Stimulated activated CD4-positive, alpha-beta T cell treated with anti-CD3 and anti-CD28 coated beads, Interleukin-1b, Interleukin-23, amount 100 ng/mL, for 48 hours (primary cell): ENCODE measurements around the gene CROCC2.

Experiments used
- DNase-seq: peaks from one replicate; pipeline ENCODE4 v3.0.0-alpha.2; 2020

CROCC2 gene

DNA sequence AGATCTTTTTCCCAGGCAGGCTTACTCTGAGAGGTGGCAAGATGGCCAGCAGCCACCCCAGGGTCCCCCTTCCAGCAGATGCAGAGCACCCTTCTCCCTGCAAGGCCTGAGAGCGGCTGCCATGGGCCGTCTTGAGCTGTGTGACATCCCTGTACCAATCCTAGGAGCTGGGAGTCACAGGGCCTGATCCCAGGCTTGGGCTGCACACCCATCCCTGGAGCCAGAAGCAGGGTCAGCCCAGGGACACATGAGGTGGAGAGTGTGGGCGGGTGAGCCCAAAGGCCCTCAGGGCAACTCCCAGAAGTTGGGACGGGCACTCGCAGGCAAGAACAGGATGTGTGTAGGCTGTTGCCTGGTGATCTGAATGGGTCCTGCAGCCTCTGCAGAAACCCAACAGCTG lies 40.5 kb downstream of the CROCC2 start:
- DNase-seq = no peak

DNA sequence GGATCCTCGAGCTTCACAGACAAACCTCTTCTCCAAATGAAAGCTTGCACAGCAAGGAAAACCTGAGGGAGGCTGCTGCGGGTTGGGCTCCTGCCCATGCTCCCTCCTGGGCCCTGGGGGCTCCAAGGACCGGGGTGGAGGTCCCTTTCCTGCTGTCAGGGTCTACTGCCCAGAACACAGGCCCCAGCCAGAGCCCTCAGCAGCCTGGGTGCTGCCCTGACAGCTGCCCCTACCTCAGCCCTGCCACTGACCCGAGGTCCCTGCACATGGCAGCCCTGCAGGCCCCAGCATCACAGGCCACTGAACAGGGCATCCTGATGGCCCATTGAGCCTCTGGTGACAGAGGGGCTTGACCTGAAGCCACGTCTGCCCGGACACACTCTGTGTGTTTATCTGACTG lies 41.0 kb downstream of the CROCC2 start:
- no peak for DNase-seq

DNA sequence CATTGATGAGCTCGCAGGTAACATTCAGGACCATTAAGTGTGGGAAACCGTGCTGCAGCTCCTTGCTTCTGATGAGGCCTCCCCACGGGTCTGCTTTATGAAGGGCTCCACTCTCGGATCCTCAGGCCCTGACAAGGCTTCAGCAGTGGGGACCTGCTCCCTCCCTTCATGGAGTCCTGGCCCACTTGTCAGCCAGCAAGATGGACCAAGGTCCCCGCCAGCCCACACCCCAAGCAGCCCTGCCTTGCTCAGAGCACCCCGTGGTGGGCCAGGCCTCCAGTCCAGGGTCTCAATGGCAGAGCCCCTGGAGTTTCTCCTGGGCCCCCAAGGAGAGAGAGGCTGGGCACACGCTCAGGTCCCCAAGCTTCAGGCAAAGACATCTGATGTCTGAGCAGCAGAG lies 41.5 kb downstream of the CROCC2 start:
- DNase-seq = no peak

DNA sequence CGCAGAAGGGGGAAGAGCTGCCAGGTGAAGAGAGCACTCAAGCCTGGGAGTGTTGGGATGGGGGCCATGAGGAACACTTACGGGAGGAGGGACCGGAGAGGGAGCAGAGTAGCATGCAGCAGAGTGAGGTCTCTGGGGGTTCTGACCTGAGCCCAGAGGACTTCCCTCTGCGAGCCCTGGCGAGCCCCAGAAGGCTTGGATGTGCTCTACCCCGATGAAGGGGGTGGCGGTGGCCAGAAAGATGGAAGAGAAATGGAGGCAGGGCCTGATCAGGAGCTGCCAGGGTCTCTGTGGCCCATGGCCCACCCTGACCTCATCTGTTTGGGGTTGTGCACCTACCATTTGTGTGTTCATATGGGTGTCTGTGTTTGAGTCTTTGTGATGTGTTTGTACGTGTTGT lies 42.0 kb downstream of the CROCC2 start:
- no peak for DNase-seq

DNA sequence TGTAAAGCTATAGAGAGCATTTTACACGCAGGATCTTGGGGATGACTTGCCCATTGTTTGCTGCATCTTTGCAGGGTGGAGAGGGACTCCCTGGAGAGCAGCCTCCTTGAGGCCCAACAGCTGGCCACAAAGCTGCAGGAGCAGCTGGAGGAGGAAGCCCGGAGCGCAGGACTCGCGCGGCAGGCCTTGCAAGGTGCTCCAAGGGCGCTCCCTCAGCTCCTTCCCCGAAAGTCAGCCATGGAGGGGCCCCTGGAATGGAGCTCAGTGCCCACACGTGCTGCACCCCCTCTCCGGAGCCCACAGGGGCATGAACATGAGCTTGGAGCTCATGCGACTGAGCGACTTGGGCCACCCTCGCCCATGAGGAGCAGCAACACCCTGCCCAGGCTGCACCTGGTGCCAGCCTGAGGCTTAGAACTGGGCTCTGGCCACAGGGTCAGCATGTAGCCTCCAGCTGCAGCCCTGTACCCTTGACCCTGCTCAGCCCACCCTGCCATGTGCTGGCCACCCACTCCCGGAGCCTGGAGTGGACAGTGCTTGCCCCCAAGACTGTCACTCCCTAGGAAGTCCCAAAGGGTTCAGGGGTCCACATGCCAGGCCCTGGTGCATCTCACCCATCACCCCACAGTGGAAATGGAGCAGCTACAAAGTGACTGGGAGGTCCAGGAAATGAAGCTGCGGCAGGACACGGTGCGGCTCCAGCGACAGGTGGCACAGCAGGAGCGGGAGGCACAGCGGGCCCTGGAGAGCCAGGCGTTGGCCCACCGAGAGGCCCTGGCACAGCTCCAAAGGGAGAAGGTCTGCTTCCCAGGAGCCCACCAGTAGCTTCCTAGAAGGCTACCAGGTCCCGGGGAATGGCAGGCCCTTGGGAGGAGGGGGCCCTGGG lies 43.0 kb downstream of the CROCC2 start:
- DNase-seq = no peak

DNA sequence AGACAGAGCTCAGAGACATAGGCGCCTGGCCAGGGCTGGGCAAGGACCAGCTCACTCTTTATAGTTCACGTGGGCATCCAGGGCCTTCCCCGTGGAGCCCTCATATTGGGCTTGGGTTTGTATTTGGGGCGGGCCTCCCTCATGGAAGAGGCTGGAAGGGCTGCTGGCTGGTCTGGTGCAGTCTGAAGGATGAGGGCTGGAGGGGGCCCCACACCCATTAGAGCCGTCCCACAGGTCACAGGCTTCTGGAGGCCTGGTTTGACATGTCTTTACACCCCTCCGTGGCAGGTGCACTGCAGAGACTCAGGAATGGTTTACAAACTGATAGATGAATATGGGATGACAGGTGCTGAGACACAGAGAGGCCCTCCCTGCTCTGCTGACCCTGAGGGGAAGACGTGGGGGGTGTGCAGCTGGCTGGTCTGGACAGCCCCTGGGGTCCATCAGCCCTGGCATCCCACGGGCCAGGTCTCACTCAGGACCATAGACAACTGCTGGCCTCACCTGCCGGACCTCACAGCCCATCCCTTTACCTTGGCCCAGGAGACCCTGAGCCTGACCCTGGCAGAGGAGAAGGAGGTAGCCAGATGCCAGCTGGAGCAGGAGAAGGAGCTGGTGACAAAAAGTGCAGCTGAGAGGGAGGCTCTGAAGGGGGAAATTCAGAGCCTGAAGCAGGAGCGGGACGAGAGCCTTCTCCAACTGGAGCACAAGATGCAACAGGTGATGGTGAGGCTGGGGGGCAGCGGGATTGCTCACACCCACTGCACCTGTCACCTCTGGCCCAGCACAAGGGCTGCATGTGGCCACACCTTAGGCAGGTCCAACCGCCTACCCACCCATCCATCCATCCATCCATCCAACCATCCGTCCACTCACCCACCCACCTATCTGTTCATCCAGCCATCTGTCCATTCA lies 43.9 kb downstream of the CROCC2 start:
- DNase-seq = no peak

DNA sequence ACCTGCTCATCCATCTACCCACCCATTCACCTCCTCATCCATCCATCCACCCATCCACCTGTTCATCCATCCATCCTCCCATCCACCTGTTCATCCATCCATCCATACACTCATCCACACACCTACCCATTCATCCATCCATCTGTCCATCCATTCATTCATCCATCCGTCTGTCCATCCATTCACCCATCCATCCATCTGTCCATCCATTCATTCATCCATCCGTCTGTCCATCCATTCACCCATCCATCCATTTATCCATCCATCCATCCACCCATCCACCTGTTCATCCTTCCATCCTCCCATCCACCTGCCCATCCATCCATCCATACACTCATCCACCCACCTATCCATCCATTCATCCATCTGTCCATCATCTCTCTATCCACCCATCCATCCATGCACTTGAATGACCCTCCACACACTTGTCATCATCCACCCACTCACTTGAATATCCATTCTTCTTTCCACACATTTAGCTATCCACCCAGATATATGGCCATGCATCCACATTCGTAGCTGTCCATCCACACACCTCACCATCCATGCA lies 45.0 kb downstream of the CROCC2 start:
- no peak for DNase-seq

DNA sequence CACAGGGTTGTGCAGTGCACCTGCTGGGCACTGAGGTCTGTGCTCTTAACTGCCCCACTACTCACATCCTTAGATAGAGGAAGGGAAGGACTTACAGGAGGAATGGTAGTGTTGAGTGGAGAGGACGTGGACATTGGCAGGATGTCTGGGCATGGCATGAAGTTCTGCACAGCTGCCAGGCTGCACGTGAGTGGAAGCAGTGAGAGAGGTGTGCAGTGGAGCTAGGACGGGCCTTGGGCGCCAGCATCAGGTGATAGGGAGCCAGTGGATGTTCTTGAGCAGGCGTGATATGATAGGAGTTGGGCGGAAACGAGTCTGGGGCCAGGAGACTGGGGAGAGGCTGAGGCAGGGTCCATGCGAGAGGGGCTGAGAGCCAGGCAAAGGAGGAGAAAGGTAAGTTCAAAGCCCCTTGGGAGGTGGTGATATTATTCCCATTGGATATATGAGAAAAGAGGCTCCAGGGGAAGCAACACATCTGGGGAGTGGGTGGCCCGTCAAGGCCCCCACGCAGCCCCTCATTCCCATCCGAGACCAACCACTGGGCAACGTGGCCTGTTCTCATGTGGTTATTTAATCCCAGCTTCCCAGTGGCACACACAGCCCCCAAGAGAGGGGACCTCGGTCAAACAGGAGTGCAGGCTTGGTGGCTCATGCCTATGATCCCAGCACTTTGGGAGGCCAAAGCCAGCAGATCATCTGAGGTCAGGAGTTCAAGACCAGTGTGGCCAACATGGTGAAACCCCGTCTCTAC lies 46.5 kb downstream of the CROCC2 start:
- DNase-seq = no peak

DNA sequence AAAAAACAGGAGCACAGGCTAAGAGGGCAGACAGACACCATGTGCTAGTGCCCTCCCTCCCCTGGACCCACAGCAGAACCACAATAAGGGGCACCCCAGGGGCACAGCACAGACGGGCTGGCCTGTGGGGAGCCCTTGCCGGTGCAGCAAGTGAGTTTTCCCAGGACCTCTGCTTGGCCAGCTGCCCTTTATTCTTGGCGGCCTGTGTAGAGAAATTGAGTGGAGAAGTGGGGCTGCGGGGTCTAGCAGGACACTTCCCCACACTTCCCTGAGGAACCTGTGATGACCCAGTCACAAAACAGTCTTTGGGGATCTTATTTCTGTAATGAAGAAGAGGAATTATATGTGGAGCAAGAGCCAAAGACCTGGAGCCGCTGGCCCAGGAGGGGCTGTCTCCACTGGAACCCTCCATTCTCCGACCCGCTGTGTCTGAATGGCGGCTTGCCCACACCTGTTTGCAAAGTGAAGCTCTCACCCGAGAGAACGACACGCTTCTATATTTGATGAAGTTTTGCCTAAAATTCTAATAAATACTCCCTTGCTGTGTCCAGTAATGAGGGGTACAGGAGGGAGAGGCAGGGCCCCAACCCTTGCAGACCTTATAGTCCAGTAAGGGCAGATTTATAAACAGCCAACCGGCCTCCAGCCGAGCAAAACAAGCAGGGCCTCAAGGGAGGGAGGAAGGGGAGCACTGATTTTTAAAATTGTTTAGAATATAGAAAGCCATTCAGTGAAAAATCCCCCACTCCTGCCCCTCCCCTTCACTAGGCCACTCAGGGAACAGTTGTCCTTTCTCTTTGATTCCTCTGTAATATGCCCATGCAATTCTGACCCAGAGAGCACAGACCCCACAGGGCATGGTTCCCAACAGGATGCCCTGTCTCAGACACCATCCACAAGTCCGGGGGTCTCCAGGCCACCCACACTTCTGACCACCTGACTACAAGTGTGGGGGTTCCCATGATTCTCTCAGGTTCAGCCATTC lies 47.6 kb downstream of the CROCC2 start:
- no peak for DNase-seq

DNA sequence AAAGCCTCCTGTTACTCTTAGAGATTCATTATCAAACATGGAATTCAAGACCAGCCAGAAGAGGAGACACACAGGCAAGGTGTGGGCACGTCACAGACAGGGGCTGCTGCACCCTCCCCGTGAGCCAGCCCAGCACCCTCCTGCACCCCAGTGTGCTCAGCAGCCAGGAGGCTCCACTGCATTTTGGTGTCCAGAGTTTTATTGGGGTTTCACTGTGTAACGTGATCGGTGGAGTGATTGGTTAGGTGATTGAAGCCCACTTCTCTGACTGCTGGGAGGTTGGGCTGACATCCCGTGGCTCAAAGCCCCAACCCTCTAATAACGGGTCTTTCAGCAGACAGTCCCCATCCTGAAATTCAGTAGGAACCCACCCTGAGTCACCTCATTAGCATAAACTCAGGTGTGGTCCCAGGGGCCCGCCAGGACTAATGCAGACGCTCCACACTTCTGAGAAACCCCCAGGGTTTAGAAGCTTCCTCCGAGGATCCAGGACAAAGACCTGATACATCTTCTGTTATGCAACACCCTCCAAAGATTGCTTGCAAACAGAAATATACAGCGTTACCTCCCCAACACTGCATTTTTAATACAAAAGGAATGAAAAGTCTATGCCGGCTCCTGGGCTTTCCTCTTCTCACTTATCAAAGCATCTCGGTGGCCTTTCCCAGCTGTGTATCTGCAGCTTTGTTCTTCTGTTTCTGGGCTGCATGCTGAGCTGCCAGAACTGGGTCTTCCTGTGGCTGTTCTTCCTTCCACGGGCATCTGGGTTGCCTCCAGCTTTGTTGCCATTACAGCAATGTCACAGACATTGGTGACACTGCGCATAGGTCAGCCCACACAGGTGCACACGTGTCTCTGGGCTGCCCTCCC lies 48.5 kb downstream of the CROCC2 start:
- no peak for DNase-seq

DNA sequence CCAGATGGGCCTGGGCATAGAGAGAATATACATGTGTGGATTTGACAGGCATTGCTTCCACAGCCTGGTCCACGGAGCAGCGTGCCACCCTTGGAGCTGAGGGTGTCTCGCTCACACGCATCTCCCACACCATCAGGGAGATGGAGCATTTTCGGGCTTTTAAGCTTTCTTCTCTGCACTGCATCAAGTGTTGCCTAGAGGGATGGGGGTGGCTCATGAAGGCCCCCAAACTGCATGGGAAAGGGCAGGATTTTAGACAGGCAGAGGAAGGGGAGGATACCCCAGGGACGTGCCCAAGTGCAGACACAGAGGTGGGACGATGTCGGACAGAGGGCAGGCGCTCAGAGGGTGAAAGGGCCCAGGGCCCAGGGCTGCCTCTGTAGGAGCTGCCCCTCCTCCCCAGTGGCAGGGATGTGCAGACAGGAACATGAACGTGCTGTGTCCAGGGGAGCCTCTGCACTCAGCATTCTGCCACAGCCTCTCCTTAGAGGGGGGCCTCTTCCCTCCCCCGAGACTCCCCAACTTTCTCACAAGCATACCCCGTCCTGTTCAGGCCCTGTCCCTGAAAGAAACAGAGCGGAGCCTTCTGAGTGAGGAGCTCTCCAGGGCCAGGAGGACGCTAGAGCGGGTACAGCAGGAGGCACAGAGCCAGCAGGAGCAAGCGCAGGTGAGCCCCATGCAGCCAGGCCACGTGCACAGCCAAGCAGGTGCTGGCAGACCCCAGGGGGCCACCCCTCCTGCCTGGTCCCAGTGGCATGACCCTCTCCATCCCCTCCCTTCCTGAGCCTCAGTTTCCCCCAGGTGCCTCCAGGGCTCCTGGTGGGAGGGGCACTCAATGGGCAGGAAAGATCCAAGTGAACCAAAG lies 49.4 kb downstream of the CROCC2 start:
- no peak for DNase-seq

DNA sequence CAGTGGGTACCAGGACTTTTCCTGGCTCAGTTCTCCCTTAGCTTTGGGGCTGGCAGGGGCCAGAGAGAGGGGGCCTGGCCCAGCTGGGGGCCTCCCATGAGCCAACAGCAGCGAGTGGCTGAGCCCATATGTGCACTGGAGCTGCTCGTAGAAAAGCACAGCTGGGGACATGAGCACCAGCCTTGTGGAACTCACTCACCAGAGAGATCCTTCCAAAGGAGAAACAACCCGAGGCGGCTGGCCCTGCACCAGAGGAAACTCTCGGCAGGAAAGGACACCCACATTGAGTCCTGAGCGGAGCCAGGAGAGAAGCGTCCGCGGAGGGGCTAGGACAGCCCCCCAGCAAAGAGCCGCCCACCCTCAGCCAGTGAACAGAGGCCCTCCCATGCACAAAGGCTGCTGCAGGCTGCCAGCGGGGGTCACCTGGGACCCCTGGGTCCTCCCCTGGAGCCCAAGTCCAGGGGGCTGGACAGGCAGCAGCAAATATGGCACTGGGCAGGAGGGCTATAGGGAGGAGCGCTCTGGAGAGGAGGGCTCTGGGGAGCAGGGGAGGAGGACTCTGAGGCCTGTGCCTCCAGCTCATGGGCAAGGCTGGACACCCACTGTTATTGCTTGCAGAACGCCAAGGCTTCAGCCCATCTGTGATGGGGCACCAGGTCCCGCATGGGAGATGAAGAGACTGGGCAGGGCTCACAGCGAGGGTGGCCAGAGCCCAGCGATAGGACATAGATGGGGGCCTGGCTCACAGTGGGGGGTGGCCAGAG lies 50.2 kb downstream of the CROCC2 start:
- DNase-seq = no peak

DNA sequence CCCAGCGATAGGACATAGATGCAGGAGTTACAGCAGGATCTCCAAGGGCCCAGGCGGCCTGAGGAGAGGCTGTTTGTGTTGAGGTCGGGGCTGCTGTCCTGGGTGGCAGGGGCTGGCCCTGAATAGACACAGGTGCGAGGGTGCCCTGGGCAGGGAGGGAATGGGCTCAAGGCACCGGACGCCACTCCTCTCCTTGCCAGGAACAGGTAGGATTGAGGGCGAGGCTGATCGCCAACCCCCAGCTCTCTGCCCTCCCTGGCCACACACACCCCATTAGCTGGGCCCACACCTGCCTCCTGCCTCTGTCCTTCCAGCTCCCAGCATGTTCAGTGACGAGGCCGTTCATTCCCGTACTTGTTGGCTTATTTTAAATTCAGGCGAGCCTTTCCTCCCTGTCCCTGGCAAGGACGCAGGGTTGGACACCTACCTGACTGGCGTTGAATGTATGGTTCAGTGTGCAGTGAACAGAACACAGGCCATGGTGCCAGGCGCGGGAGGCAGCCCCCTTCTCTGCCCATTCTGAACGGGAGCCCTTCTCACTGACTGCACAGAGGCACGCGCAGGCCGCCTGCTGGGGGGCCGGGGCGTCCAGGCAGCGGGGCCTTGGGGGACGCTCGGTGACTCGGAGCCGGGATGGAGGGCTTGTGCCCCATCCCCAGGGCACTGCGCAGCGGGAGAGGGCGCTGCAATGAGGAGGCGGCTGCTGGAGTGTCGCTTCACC lies 51.0 kb downstream of the CROCC2 start:
- DNase-seq = no peak

DNA sequence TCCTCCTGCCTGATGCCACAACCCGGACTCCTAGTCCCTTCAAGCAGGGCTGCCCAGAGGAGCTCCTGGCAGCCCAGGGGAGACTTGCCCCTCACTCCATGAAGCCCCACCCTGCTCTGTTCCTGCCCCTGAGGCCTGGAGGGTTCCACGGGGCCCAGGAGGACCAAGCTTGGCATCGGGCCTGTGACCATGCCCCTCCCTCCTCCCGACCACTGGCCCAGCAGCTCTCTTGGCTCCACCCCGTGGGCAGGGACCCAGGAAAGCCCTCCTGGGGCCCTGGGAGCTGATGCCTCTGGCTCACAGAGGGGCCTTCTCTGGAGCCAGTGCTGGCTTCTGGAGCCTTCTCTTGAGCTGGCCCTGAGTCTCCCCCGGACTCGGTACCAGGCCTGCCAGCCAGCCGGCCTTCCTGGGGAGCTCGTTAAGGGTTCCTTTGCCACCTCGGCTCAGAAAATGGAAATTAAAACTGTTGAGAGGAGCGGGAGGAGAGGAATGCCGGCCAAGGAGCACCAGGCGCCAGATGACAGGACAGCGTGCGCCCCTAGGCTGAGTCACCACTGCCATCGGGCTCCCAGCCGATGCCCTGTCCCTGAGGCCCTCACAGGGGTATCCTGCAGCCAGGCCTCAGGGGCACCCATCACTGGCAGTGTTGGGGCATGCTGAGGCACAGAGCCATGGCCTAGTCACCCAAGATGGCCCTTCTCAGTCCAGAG lies 51.7 kb downstream of the CROCC2 start:
- DNase-seq = no peak

DNA sequence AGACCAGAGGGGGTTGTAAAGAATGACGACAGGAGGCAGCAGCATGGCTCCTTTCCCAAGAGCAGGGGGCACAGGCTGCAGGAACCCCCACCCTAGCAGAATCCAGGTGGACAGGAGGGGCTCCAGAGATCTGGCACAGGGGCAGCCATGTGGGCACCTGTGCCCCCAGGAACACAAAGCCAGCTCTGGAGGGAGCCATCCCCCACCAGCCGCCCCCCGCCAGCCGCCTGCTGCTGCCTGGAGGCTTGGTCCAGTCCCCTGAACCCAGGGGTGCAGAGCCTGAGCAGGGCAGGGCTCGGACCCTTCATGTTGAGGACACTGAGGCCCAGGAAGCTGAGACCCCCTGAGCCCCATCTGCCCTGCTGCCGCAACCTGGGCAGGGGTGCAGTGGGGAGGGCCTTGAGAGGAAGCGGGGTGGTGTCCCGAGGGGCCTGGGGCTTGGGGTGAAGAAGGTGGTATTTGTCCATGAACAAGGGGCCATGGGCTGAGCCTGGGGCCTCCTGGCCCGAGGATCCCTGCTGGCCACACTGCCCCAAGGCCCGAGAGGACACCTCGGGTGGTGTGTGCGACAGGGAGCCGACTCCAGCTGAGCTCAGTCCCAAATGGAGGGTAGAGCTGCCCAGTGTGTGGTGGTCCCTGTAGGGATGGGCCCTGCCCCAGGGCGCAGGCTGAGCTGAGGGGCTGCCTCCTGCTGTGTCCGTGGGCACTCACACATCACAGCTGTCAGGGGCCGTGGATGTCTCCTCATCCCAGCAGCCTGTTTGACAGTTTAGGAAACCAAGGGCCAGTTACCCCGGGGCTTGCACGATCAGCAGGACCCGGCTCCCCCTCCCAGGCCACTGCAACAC lies 52.5 kb downstream of the CROCC2 start:
- DNase-seq = no peak

DNA sequence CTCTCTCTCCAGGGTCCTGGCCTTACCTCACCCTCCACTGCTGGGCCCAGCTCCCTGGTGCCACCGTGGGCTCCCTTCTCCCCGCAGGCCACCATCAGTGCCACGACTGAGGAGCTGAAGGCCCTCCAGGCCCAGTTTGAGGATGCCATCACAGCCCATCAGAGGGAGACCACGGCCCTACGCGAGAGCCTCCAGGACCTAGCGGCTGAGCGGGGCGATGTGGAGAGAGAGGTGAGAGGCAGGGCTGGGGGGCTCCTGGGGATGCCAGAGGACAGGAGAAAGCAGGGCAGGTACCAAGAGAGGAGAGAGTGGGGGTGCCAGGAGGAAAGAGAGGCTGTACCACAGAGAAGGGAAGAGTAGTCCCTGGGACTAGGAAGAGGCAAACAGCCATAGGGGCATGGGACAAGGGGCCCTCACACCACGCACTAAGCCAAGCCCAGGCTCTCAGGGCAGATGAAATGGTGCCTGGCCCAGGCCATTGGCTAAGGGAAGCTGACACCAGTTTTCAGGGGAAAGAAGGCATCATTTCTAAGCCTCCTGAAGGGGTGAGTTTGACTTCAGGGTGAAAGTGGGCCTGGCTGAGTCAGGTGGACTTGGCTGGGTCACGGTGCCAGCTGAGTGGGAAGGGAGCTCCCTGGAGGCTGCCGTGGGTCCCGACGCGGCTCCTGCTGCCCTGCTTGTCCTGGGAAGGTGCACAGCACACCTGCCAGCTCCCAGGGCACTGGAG lies 53.2 kb downstream of the CROCC2 start:
- DNase-seq = no peak
